Stomach (tissue), 4 donors: Measurements from ENCODE around the gene FXYD2.

Source experiments
- POLR2AphosphoS5 ChIP-seq, 3 donors: sonication (generic); formaldehyde crosslinking; IDR thresholded peaks; one replicate each; pipeline ENCODE4 v1.6.1; 2016; ENCODE audit warnings: antibody characterized with exemption in 3 of 3
- TF ChIP-seq, protein P1 (sequence below), 7 experiments: fragments of 450-650 bp in 4 of 7; fragments of 200-600 bp in 3 of 7; sonication (generic) in 3 of 7; IDR thresholded peaks; one replicate each; pipeline ENCODE4 v1.5.1; 2016 to 2019; ENCODE audit warnings: antibody characterized with exemption in 7 of 7, control low read depth in 2 of 7, mild to moderate bottlenecking in 1 of 7

DNA sequence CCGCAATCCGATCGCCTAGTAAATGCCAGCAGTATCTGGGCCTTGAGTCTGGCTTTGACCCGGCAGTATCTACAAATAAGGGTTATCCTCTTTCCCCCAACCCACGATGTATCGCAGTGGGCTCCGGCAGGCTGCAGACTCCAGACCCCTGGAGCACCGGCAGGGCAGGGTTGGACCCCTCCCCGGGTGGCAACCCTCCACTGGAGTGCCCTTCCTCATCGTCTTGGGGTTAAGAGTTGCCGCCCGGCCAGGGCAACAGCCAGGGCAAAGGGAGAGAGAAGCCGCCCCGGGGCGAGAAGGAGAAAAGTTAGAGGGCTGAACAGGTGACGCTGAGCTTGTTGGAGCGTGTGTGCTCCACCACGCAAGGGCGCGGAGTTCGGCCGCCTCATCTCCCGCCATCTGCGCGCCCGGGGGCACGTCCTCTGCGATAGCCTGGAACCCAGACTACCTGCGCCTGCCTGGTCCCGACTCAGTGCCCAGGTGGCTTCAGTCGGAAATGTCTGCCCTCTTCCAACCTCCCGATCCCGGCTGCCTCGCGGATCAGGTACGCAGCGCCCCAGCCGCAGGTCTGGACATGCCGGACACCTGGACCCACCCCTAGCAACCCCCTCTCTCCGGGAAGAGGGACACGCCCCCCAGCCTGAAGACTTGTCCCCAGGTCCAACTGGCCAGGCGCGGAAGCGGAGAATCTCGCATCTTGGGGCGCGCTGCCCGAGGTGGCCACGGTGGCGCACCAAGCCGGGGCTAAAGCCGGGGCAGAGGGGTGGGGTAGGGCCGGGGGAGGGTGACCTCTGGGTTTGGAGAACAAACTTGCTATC is 28.7 kb downstream of the FXYD2 start:
- TF ChIP-seq, protein P1, sequence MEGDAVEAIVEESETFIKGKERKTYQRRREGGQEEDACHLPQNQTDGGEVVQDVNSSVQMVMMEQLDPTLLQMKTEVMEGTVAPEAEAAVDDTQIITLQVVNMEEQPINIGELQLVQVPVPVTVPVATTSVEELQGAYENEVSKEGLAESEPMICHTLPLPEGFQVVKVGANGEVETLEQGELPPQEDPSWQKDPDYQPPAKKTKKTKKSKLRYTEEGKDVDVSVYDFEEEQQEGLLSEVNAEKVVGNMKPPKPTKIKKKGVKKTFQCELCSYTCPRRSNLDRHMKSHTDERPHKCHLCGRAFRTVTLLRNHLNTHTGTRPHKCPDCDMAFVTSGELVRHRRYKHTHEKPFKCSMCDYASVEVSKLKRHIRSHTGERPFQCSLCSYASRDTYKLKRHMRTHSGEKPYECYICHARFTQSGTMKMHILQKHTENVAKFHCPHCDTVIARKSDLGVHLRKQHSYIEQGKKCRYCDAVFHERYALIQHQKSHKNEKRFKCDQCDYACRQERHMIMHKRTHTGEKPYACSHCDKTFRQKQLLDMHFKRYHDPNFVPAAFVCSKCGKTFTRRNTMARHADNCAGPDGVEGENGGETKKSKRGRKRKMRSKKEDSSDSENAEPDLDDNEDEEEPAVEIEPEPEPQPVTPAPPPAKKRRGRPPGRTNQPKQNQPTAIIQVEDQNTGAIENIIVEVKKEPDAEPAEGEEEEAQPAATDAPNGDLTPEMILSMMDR (IDR thresholded peaks at IDR 0.05): no peak
- TF ChIP-seq POLR2AphosphoS5 (IDR thresholded peaks at IDR 0.05): no peak
